HG03064 (cell line): ENCODE data around the gene RAD23A.
"Not testable (repeated sequence)": the region's sequence is repeated elsewhere in the genome, so short reads cannot be mapped to it uniquely, and the experiment has no call there.

Experiments
- ATAC-seq: cut with Tn5 transposase; IDR thresholded peaks from one replicate; pipeline ENCODE4 v1.9.1; 2021; ENCODE audit warnings: low read depth; ENCODE audit not compliant: unreplicated experiment

Gene RAD23A

DNA sequence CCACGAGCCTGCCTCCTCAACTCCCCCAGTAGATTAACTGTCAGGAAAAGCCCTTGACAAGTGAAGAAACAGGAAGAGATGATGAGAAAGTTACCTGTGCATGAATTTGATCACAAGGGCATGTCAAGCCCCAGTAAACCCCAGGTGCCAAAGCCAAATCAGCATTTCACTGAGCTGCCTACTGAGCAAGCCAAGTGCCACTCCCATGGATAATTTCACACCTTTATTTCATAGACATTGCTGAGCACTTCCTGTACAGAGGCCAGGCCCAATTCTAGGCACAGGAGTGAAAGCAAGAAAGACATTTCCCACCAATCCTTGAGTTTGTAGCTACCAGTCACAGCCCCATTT lies 8.9 kb downstream of the RAD23A start:
- no peak for ATAC-seq

DNA sequence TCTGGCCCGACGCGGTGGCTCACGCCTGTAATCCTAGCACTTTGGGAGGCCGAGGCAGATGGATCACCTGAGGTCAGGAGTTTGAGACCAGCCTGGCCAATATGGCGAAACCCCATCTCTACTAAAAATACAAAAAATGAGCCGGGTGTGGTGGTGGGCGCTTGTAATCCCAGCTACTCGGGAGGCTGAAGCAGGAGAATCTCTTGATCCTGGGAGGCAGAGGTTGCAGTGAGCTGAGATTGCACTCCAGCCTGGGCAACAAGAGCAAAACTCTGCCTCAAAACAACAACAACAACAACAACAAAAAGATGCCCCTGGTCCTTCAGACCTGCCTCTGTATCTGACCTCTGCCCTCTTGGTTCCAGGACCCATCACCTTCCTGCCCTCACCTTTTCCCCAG lies 9.9 kb downstream of the RAD23A start:
- not testable (repeated sequence) for ATAC-seq

DNA sequence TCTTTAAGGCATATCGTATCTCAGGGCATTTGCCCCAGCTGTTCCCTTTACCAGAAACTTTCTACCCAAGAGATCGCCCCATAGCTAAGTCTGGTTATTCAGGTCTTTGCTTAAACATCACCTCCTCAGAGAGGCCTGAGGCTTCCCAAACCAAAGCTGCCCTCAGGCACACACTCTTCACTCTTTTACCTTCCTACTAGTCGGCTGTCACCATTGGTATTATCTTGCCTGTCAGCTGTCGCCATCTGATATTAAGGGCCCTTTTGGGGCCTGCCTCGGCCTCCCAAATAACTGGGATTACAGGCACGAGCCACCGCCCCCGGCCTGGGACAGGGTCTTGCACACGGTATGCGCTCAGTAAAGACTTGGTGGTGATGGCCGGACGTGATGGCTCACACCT lies 10.3 kb downstream of the RAD23A start:
- ATAC-seq = no peak

DNA sequence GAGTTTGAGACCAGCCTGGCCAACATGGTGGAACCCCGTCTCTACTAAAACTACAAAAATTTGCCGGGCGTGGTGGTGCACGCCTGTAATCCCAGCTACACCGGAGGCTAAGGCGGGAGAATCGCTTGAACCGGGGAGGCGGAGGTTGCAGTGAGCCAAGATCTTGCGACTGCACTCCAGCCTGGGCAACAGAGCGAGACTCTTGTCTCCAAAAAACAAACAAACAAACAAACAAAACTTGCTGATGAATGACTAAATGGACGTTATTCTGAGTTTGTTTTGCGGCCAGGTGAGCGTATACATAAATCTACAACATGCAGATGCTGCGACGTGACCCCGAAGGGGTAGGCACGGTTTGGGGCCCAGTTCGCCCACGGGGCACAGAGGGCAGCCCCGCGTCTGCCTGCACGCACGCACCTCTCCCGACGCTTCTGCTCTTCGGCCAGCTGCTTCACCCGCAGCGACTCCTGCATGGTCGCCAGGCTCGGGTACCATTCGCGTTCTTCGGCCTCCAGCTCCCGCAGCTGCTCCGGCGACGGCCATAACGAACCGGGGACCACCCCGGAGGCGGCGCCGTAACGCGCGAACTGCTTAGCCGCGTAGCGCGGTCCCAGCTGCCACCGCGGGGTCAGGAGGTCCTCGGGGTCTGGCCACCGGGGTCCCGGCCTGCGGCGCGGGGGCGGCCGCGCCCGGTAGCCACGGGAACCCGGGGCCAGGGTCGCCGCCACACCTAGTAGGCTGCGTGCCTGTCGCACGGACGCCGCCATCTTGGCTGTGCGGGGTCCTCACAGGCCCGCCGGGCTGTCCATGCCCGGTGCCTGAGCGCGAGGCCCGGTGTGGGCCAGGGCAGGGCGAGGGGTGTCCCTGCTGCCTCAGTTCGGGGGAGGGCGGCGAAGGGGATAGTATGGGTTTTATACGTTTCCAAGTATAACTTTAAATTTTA lies 11.1 kb downstream of the RAD23A start, which contains the start of gene GADD45GIP1:
TSS of gene GADD45GIP1 (minus strand) at position 778 of the 943 bp plus-strand sequence. CDS start at position 767, 11 bp downstream.
- ATAC-seq = no peak

DNA sequence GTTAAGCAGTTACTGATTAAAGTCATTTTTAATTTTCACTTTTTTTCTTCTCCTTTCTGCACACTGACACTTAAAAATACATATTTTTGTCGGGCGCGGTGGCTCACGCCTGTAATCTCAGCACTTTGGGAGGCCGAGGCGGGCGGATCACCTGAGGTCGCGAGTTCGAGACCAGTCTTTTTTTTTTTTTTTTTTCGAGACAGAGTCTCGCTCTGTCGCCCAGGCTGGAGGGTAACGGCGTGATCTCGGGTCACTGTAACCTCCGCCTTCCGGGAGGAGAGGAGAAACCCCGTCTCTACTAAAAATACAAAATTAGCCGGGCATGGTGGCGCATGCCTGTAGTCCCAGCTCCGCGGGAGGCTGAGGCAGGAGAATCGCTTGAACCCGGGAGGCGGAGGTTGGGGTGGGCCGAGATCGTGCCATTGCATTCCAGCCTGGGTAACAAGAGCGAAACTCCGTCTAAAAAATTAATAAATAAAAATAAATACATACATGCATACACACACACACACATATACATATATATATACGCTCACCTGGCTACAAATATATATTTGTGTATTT lies 11.8 kb downstream of the RAD23A start:
- not testable (repeated sequence) for ATAC-seq

DNA sequence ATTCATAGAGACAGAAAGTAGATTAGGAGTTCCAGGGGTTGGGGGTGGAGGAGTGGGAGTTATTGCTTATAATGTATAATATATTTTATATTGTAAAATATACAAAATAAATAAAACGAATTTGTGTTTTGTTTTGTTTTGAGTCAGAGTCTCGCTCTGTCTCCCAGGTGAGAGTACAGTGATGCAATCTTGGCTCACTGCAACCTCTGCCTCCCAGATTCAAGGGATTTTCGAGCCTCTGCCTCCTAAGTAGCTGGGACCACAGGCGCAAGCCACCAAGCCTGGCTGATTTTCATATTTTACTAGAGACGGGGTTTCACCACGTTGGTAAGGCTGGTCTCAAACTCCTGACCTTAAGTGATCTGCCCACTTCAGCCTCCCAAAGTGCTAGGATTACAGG lies 13.8 kb downstream of the RAD23A start:
- no peak for ATAC-seq

DNA sequence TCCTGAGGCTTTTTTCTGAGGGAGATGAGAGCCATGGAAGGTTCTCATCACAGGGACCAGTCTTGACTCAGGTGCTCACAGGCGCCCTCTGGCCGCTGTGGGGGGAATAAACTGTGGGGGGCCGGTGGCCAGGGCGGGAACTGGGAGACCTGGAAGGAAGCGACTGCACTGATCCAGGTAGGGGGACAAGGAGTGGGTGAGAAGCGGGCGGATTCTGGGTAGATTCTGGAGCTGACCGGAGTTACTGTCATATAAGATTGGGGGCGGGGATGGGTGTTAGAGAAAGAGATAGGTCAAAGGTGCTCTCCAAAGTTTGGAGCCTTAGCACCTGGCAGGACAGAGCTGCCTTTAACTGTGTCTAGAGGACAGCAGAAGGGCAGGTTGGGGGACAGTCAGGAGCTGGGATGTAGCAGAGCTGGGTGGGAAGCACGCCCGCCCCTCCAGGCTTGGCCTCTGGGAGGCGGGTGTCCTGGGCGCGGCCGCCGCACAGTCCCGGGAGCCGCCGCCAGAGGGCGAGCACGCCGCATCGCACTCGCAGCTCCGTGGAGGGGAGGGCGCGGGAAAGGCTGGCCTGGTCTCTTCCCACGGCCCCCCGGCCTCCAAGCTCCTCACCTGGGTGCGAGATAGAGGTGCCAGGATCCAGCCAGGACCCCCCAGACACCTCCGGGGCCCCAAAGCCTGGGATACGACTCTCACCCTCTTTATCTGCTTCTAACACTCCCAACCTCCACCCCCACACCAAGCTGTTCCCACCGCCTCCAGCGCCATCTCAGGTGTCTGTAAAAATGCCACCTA lies 19.6 kb downstream of the RAD23A start:
- no peak for ATAC-seq

DNA sequence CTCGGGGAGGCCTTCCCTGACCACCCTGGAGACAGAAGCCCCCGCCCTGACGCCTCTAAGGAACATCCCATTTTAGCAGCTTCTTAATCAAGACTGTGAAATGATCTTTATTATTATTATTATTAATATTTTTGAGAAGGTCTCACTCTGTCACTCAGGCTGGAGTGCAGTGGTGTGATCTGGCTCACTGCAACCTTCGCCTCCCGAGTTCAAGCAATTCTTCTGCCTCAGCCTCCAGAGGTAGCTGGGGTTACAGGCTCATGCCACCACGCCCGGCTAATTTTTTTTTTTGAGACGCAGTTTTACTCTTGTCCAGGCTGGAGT lies 20.1 kb downstream of the RAD23A start:
- ATAC-seq = no peak

DNA sequence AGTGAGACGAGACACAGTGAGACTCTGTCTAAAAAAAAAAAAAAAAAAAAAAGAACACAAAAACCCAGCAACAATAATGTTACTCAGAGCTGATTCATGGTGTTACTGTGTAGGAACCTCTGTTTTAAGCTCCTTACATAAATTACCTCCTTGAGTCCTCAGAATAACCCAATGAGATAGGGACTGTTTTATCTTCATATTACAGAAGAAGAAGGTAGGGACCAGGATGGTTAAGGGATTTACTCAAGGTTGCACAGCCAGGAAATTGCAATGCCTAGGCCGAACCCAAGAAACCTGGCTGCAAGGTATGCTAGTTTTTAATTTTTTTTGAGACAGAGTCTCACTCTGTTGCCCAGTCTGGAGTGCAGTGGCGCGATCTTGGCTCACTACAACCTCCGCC lies 22.2 kb downstream of the RAD23A start:
- ATAC-seq = no peak

DNA sequence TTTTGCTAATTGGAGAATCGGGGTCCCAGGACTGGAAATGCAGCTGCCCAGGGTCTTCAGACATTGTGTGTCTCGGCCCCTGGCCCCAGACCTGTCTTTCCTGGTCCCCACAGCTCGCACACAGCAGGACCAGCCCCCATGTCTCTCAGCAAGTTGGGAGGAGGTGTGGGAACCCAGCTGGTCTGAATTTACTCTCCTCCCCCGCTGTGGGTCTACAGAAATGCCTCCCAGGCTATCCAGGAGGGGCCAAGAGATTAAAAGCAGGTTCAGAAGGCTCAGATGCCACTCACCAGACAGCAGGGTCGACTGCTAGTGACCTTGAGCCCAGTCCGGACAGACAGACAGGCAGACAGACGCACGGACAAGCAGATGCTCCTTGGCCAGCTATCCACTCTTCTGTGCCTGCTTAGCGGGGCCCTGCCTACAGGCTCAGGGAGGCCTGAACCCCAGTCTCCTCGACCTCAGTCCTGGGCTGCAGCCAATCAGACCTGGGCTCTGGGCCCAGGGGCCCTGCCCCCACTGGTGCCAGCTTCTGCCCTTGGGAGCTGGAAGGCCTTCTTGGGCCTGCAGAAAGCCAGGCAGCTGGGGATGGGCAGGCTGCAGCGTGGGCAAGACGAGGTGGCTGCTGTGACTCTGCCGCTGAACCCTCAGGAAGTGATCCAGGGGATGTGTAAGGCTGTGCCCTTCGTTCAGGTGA lies 23.8 kb downstream of the RAD23A start, which contains the start of gene DAND5:
TSS of gene DAND5 (plus strand) at position 285 of the 697 bp plus-strand sequence. CDS start at position 370, 85 bp downstream.
- no peak for ATAC-seq

DNA sequence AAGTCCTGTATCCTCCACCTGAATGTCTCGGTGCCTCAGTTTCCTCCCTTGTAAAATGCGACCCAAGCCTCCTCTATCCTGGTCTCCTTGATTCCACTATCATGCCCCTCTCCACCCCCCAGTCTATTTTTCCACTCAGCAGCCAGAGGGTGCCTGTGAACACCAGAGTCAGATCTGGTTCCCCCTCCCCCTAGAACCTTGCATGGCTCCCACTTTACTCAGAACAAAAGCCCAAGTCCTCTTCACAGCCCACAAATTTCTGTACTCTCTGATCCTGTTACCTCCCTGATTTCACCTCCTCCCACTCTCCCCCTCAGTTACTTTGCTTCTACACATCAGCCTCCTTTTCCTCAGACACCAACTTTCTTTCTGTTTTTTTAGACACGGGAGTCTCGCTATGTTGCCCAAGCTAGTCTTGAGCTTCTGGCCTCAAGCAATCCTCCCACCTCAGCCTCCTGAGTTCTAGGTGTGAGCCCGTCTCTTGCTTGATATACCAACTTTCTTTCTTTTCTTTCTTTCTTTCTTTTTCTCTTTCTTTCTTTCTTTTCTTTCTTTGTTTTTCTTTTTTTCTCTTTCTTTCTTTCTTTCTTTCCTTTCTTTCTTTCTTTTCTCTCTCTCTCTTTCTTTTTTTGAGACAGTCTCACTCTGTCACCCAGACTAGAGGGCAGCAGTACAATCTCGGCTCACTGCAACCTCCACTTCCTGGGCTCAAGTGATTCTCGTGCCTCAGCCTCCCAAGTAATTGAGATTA lies 24.6 kb downstream of the RAD23A start:
- ATAC-seq = no peak

DNA sequence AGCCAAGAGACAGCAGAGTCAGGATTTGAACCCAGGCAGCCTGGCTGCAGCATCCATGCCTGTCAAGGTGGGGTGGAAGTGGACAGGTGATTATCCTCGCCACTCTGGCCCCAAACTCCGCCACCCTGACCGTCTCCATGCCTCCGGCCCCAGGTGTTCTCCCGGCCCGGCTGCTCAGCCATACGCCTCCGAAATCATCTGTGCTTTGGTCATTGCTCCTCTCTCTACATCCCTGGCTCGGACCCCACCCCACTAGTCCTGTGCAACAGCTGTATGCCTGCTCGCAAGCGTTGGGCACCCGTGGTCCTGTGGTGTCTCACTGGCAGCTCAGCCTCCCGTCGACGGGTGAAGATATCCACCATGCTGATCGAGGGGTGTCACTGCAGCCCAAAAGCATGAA lies 27.6 kb downstream of the RAD23A start:
- ATAC-seq = no peak

DNA sequence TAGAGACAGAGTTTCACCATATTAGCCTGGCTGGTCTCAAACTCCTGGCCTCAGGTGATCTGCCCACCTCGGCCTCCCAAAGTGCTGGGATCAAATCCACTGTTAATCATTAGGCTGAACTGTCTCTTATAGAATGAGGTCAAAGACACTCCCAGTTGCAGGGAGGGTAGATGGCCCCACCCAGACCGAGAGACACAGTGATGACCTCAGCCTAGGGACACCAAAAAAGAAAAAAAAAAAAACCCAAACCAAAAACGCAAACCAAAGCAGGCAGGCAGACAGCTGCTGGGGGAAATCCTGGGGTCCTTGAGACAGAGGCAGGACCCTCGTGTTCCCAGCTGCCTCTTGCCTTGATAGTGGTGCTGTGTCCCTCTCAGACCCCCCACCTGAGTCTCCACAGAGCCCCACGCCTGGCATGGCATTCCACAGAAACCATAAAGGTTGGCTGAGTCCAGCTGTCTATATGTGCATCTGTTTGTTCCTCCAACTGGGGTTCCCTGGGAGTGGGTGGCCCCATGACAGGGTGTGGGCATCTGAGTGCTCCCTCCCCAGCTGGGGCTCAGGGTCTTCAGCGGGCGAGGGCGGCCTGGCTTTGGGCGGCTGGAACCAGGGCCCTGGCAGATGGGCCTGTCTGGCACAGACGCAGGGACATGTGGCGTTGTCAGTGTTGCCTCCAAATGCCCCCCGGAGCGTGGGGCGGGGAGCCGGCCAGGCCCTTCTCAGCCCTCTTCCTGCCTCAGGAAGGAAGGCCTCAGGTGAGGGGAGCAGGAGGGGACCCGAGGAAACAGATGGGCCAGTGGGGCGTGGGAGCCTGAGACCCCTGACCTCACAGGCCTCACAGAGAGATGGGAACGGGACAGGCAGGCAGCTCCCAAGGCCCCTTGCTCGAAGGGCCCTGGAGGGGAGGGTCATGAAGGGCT lies 28.9 kb downstream of the RAD23A start:
- ATAC-seq = no peak

DNA sequence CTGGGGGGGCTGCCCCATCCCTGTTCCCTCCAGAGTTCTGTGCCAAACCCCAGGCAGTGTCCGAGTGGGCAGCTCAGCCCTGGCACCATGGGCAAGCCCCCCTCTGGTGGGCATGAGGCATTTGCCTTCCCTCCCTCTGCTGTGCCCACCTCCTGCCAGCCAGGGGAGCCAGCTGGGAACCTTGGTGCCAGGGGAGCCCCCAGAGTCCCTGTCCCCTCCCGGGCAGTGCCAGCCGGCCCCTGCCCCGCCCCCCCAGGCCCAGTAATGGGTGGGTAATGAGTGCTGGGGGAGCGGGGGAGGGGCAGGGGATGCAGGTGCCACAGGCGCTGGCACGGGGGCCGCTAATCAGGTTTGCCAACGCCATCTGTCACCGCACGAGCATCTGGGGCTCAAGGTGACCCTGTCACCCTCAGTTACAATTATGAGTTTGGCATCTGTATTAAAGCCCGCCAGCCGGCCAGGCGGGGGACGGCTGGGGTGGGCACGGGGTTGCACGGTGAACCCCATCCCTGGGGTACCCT lies 29.6 kb downstream of the RAD23A start:
- ATAC-seq = no peak

DNA sequence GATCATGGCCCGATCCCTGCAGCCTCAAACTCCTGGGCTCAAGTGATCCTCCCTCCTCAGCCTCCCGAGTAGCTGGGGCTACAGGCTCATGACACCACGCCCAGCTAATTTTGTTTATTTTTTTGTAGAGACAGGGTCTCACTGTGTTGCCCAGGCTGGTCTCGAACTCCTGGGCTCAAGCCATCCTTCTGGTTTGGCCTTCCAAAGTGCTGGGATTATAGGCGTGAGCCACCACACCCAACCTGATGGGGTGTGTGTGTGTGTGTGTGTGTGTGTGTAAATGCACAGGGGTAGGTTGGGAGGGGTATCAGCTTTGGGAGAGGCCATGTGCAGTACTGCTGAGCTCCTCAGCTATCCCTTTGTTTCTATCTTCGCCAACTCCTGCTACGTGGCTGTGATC lies 30.4 kb downstream of the RAD23A start:
- ATAC-seq = not testable (repeated sequence)

DNA sequence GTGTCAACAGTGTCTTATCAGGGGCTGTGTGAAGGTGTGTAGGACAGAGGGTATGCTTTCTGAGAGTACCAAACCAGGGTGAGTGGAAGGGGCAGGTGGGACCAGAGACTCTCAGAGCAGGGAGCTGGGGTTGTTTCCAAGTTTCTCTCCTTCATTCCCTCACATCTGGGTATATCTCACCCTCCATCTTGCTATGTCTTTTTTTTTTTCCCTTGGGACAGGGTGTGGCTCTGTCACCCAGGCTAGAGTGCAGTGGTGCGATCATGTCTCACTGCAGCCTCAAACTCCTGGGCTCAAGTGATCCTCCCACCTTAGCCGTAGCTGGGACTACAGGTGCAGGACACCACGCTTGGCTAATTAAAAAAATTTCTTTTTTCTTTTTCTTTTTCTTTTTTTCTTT lies 34.3 kb downstream of the RAD23A start:
- no peak for ATAC-seq

DNA sequence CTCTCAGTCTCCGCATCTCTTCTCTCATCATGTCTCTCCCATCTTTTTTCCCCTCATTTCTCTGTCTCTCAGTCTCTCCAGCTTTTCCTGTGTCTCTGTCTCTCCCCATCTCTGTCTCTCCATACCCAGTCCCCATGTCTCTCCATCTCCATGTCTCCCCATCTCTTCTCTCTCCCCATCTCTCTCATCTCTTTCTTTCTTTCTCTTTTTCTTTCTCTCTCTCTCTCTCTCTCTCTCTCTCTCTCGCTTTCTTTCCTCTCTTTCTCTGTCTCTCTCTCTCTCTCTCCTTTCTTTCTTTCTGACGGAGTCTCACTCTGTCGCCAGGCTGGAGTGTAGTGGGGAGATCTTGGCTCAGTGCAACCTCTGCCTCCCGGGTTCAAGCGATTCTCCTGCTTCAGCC lies 37.0 kb downstream of the RAD23A start:
- no peak for ATAC-seq

DNA sequence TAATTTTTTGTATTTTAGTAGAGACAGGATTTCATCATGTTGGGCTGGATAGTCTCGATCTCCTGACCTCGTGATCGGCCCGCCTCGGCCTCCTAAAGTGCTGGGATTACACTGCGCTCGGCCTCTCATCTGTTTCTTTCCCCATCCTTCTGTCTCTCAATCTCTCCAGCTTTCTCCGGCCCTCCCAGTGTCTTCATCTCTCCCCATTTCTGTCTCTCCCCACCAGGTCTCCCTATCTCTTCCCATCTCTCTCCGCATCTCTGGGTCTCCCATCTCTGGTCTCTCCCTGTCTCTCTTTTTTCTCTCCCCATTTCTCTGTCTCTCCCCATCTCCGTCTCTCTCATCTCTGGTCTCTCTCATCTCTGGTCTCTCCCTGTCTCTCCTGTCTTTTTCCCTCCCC lies 37.4 kb downstream of the RAD23A start:
- no peak for ATAC-seq
